ENCODE results near the gene SDF4. TPM values are rescaled to one million over a fixed set of nuclear protein-coding genes. Genes with fewer than 3 reads are reported as not detected.
A peak's percentile ranks its signal among the peaks of the same experiment; 100 is the strongest.

Gene SDF4, protein sequence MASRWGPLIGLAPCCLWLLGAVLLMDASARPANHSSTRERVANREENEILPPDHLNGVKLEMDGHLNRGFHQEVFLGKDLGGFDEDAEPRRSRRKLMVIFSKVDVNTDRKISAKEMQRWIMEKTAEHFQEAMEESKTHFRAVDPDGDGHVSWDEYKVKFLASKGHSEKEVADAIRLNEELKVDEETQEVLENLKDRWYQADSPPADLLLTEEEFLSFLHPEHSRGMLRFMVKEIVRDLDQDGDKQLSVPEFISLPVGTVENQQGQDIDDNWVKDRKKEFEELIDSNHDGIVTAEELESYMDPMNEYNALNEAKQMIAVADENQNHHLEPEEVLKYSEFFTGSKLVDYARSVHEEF
- total RNA-seq (2021) (133 and 139 TPM in 2 replicates), Bru-seq, nascent RNA (percentile 60 among the genes with signal in this experiment), BruChase-seq, experiment 1, labeled RNA remaining after a 2-hour chase (percentile 72 among the genes with signal in this experiment), BruChase-seq, experiment 2, labeled RNA remaining after a 6-hour chase (percentile 88 among the genes with signal in this experiment)
- long read RNA-seq, transcript SDF4-202 (7 exons, 1,956 nt) = major isoform, 145 of 242 reads
- long read RNA-seq, partial matches to known transcripts = 63 of 242 reads
- long read RNA-seq, other reads (novel, unspliced or antisense) = 28 of 242 reads

DNA sequence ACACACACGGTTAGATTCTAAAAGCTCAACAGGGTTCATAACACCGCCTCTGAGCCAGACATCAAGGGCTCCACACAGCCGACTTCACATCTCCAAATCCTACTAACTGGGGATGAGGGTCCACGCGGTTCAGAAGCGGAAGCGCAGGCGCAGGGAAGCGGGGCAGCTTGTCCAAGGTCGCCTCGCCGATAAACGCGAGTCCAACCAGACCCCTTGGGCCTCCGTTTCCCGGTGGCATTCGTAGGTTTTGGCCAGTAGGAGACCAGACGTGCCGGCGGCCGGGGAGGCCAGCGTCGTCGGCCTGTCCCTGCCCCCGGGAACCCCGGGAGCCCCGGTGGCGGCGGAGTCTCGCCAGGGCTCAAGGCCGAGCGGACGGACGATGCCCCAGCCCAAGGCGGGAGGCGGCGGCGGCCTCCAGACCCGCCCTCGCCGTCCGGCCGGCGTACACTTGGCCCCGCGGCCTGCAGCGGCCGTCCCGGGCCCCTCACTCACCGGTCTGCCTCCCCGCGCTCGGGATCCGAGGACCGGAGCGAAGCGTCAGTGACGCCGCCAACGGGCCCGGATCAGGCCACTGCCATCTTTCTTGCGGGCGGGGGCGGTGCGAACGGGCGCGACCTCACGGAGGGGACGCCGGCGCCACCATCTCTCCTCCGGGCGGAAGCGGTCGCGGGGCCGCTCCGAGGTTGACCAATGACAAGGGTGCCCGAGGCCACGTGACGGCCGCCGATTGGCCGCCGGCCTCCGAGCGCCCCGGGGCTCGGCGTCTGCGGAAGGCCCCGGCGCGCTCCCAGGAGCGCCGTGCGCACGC, at the start of gene SDF4:
Gene SDF4, minus strand, starts transcription at position 602 of the 808 bp plus-strand sequence. CDS start 3,229 bp downstream, outside the sequence.
- Histone ChIP-seq H3K4me3 (peak within 1 kb of the TSS; percentile 99), H3K27me3 (ENCODE audit: insufficient read depth, low read depth) (no peaks in the 10 kb centered on the region), H3K4me2 (peak within 1 kb of the TSS; percentile 85), H3K9me2 (ENCODE audit: insufficient read depth) (no peaks in the 10 kb centered on the region), H2AFZ (peak within 1 kb of the TSS; percentile 89), H3F3A (ENCODE audit: insufficient read depth, low read depth) (peaks cover 28% of the 10 kb centered on the region; the same call in 1 of the 2 replicates), H3K36me3 (ENCODE audit: low read depth) (no peaks in the 10 kb centered on the region), H4K20me1 (ENCODE audit: insufficient read depth) (peaks cover 26% of the 10 kb centered on the region), H3K79me2 (ENCODE audit: low read depth) (peaks cover 82% of the 10 kb centered on the region), H3K4me1 (replicated peaks; ENCODE audit: insufficient read depth) (peaks cover 36% of the 10 kb centered on the region), H3K27ac (peak within 1 kb of the TSS; percentile 32), H3K9me3 (ENCODE audit: insufficient read depth, low read depth) (no peaks in the 10 kb centered on the region)
- ChIA-PET POLR2A (ENCODE audit: unreplicated experiment) (no interaction called here), CTCF (interaction anchor here (0.5 to 0.6 kb wide), 2 partner anchors 67 to 109 kb away, joined by 3 read pairs; no protein-coding TSS in a partner anchor)
- intact Hi-C loops (cut with micrococcal nuclease; ENCODE audit: unreplicated experiment) = loop anchor here (1.0 to 10.0 kb wide), 3 partner anchors 69 to 247 kb away; partner anchors contain the start of gene PERM1
- TF ChIP-seq EZH2 (IDR thresholded peaks at IDR 0.05; ENCODE audit: low read depth) = no peak
- TF ChIP-seq, protein P1, sequence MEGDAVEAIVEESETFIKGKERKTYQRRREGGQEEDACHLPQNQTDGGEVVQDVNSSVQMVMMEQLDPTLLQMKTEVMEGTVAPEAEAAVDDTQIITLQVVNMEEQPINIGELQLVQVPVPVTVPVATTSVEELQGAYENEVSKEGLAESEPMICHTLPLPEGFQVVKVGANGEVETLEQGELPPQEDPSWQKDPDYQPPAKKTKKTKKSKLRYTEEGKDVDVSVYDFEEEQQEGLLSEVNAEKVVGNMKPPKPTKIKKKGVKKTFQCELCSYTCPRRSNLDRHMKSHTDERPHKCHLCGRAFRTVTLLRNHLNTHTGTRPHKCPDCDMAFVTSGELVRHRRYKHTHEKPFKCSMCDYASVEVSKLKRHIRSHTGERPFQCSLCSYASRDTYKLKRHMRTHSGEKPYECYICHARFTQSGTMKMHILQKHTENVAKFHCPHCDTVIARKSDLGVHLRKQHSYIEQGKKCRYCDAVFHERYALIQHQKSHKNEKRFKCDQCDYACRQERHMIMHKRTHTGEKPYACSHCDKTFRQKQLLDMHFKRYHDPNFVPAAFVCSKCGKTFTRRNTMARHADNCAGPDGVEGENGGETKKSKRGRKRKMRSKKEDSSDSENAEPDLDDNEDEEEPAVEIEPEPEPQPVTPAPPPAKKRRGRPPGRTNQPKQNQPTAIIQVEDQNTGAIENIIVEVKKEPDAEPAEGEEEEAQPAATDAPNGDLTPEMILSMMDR (conservative IDR thresholded peaks at IDR 0.05) = no peak
- BruUV-seq (replicated peaks) = no TSS peak
- DNase-seq = peak; percentile 86 to 94

DNA sequence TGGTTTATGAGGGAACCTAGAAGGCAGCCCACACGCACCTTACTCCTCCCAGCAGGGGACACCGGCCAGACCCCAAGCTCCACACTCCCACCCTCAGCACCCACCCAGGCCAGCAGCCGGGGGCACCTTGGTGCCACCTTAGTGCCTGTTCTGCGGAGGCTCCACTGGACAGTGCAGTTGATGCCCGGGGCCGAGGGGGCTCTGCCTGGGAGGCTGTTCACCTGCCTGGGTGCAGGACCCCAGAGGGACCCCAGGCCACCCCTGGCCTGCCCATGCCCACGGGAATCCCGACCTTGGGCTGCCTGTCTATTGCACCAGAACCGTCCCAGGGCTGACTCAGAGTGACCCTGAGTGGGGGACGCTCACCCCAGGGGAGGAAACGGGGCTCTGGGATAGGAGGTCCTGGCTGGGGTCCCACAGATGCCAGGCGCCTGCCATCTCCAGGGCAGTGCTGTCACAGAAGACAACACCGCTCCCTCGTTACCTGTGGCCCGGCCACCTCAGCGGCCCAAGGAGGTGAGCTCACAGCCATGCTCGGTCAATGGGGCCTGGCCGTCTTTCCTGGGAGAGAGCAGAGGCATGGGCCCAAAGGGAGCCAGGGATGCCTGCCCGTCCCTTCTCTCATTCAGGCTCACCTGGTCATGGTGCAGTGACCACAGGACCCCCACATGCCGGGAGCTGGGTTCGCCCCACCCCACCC, 49.1 kb upstream of the SDF4 start:
- TF ChIP-seq EZH2 (IDR thresholded peaks at IDR 0.05; ENCODE audit: low read depth) = no peak
- TF ChIP-seq, protein P1 (conservative IDR thresholded peaks at IDR 0.05) = no peak
- H3K4me3 ChIP-seq = no peak overlapping the region
- peaks cover 15% of the 10 kb centered on the region; the same call in 1 of the 2 replicates for H3F3A ChIP-seq (ENCODE audit: insufficient read depth, low read depth)
- H3K9me3 ChIP-seq (ENCODE audit: insufficient read depth, low read depth) = no peaks in the 10 kb centered on the region
- peaks cover 13% of the 10 kb centered on the region for H3K4me1 ChIP-seq (replicated peaks; ENCODE audit: insufficient read depth)
- H3K9me2 ChIP-seq (ENCODE audit: insufficient read depth) = no peaks in the 10 kb centered on the region
- no peaks in the 10 kb centered on the region for H3K79me2 ChIP-seq (ENCODE audit: low read depth)
- no peak overlapping the region for H3K27ac ChIP-seq
- POLR2A ChIA-PET (ENCODE audit: unreplicated experiment) = no interaction called here
- H3K4me2 ChIP-seq = no peak overlapping the region
- no peak for DNase-seq
- H2AFZ ChIP-seq = no peak overlapping the region
- no peaks in the 10 kb centered on the region for H3K27me3 ChIP-seq (ENCODE audit: insufficient read depth, low read depth)
- BruUV-seq (replicated peaks) = no TSS peak
- H4K20me1 ChIP-seq (ENCODE audit: insufficient read depth) = no peaks in the 10 kb centered on the region
- H3K36me3 ChIP-seq (ENCODE audit: low read depth) = no peaks in the 10 kb centered on the region
- CTCF ChIA-PET = no interaction called here
- intact Hi-C loops (cut with micrococcal nuclease; ENCODE audit: unreplicated experiment) = no loop called here
